OCI-LY3 (cell line): ENCODE measurements around the gene MMP17.

Experiments
- EZH2phosphoT487 ChIP-seq: fragments of 200-600 bp; shearing (Covaris generic); IDR thresholded peaks from 2 replicates; pipeline ENCODE4 v1.6.1; 2018; ENCODE audit warnings: antibody characterized with exemption, mixed run types, low read depth
- TF ChIP-seq, protein P1 (sequence below): fragments of 200-600, 300-600 bp; sonication (generic); IDR thresholded peaks from 2 replicates; pipeline ENCODE4 v1.5.1; 2014; ENCODE audit warnings: antibody characterized with exemption, low read length, low read depth

DNA sequence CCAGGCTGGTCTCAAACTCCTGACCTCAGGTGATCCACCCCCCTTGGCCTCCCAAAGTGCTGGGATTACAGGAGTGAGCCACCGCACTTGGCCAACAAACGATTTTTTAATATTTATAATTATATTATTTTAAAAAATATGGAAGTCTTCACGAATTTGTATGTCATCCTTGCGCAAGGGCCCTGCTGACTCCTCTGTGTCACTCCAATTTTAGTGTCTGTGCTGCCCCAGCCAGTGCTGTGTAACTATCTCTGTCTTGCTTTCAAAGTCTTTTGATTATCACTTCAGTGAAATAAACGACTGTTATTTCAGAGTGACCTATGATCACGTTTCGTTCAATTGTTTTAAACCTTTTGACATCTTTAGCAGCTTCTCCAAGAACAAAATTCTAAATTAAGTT is 13.1 kb upstream of the MMP17 start:
- no peak for TF ChIP-seq EZH2phosphoT487
- TF ChIP-seq, protein P1, sequence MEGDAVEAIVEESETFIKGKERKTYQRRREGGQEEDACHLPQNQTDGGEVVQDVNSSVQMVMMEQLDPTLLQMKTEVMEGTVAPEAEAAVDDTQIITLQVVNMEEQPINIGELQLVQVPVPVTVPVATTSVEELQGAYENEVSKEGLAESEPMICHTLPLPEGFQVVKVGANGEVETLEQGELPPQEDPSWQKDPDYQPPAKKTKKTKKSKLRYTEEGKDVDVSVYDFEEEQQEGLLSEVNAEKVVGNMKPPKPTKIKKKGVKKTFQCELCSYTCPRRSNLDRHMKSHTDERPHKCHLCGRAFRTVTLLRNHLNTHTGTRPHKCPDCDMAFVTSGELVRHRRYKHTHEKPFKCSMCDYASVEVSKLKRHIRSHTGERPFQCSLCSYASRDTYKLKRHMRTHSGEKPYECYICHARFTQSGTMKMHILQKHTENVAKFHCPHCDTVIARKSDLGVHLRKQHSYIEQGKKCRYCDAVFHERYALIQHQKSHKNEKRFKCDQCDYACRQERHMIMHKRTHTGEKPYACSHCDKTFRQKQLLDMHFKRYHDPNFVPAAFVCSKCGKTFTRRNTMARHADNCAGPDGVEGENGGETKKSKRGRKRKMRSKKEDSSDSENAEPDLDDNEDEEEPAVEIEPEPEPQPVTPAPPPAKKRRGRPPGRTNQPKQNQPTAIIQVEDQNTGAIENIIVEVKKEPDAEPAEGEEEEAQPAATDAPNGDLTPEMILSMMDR, result no peak
